Measurements from ENCODE around the gene DOCK3. TPM values are rescaled to one million over a fixed set of nuclear protein-coding genes. Genes with fewer than 3 reads are reported as not detected.

The DOCK3 gene
- total RNA-seq, 1 experiment from 2014 or later, result 8.3 TPM

- H2AFZ ChIP-seq (ENCODE audit: low read length), result no peak overlapping the region
- no CpG with 5 or more reads among the region's 5 CpGs for WGBS (ENCODE audit: extremely low coverage, insufficient read length, low lambda C conversion rate)
- H3K4me1 Mint-ChIP-seq, result peaks cover 53 to 57% of the 10 kb centered on the region in 2 experiments
Observed at GRCh38 chr3:50819882-50820281, 145.2 kb downstream of the DOCK3 start.

More at GRCh38 chr3:50819882-50820281, 145.2 kb downstream of the DOCK3 start:
- no peak overlapping the region for H4K8ac ChIP-seq (replicated peaks; ENCODE audit: insufficient read length, low read depth, low read length)
- no peaks in the 10 kb centered on the region for H3K9me3 ChIP-seq (ENCODE audit: control insufficient read depth, low read depth, low read length)
- no peak overlapping the region for H4K5ac ChIP-seq (ENCODE audit: insufficient read length, low read depth, low read length)
- no peak overlapping the region for H2BK120ac ChIP-seq (ENCODE audit: low read depth, low read length, poor library complexity, severe bottlenecking)
- H3K9ac ChIP-seq (ENCODE audit: extremely low read depth, insufficient read length, low read length), result no peak overlapping the region
- H2BK12ac ChIP-seq (ENCODE audit: insufficient read length, low read depth, low read length), result no peak overlapping the region
- H3K27ac ChIP-seq (ENCODE audit: insufficient read length, low read depth, low read length), result no peak overlapping the region
- peaks cover 8 to 25% (median 12%) of the 10 kb centered on the region in 3 experiments; a peak in 6 of 7 replicates for H3K36me3 Mint-ChIP-seq (ENCODE audit: insufficient read depth in 1 of 3, low read depth in 3 of 3)
- peaks cover 13% of the 10 kb centered on the region; the same call in 1 of the 2 replicates for H3K4me1 ChIP-seq (ENCODE audit: insufficient read depth, low read length)
- no peak overlapping the region for H2BK15ac ChIP-seq (ENCODE audit: low read depth, low read length)
- peak overlapping the region in 2 of 3 experiments; percentile 52 to 82; a peak in 2 of 7 replicates for H3K27ac Mint-ChIP-seq
- H3K14ac ChIP-seq (ENCODE audit: insufficient read depth, low read length), result no peak overlapping the region
- H3K4ac ChIP-seq (ENCODE audit: low read depth, low read length), result 0 out of 2 replicates have a peak overlapping the region, but pooled peaks have one; percentile 79
- H3K79me2 ChIP-seq (ENCODE audit: insufficient read depth, low read length), result no peaks in the 10 kb centered on the region
- H4K91ac ChIP-seq (ENCODE audit: insufficient read length, low read depth, low read length), result no peak overlapping the region
- H2BK5ac ChIP-seq (ENCODE audit: insufficient read length, low read length), result no peak overlapping the region
- H3K9me3 Mint-ChIP-seq, result peaks cover 14 to 15% of the 10 kb centered on the region in 2 experiments; a peak in 4 of 5 replicates
- no peaks in the 10 kb centered on the region for H4K20me1 ChIP-seq (ENCODE audit: control insufficient read depth, insufficient read depth, insufficient read length)
- H3K27me3 Mint-ChIP-seq (ENCODE audit: low read depth), result no peaks in the 10 kb centered on the region
- no peak overlapping the region for H2BK20ac ChIP-seq (ENCODE audit: low read depth, low read length, poor library complexity, severe bottlenecking)
- no peak overlapping the region for H3K18ac ChIP-seq (ENCODE audit: insufficient read length, low read depth, low read length)
- H3K56ac ChIP-seq (ENCODE audit: insufficient read length, low read depth, low read length), result no peak overlapping the region
- no peak for DNase-seq
- no peak overlapping the region for H2AK5ac ChIP-seq (ENCODE audit: insufficient read length, low read length)
- no peak overlapping the region for H3K4me2 ChIP-seq (ENCODE audit: insufficient read depth, insufficient read length, low read length)
- H3T11ph ChIP-seq (ENCODE audit: low read length), result no peak overlapping the region
- no peak overlapping the region for H3K23ac ChIP-seq (ENCODE audit: insufficient read length, low read depth, low read length)
- H3K27me3 ChIP-seq (ENCODE audit: insufficient read depth, low read length), result no peaks in the 10 kb centered on the region
- H3K4me3 Mint-ChIP-seq, result no peak overlapping the region
- no peaks in the 10 kb centered on the region for H3K23me2 ChIP-seq (ENCODE audit: insufficient read length, low read depth, low read length, poor library complexity, severe bottlenecking)
- H3K79me1 ChIP-seq (ENCODE audit: insufficient read depth, low read depth, low read length, poor library complexity, severe bottlenecking), result peaks cover 3% of the 10 kb centered on the region
- TF ChIP-seq CTCF (conservative IDR thresholded peaks at IDR 0.05), result no peak

Data from H9 (cell line).